Stomach (tissue), 9 donors: ENCODE results near the gene CENPN. TPM values are rescaled to one million over a fixed set of nuclear protein-coding genes. Genes with fewer than 3 reads are reported as not detected.

Experiments used
- DNase-seq, 2 donors: peaks; one replicate each; pipeline versions ENCODE4 v3.0.0 to v3.0.0-alpha.2; 2013 to 2019
- H3K27ac ChIP-seq, 5 donors: fragments of 200-600 bp in 4 of 5; sonication (generic) in 4 of 5; one replicate each; pipeline ENCODE4 v1.5.1; 2013 to 2019; ENCODE audit warnings: mild to moderate bottlenecking in 1 of 5, moderate library complexity in 1 of 5
- H3K27me3 ChIP-seq, 3 donors: fragments of 200-600 bp; sonication (generic); one replicate each; pipeline ENCODE4 v1.5.1; 2017 to 2019; ENCODE audit warnings: mixed run types in 1 of 3
- H3K36me3 ChIP-seq, 4 donors: fragments of 200-600 bp; sonication (generic); 1 replicate in 3 of 4; 2 replicates in 1 of 4; pipeline ENCODE4 v1.5.1; 2016 to 2019
- H3K4me1 ChIP-seq, 4 donors: fragments of 200-600 bp; sonication (generic); one replicate each; pipeline ENCODE4 v1.5.1; 2016 to 2019
- H3K4me3 ChIP-seq, 4 donors: fragments of 200-600 bp; sonication (generic) in 3 of 4; one replicate each; pipeline ENCODE4 v1.5.1; 2016 to 2019; ENCODE audit warnings: mild to moderate bottlenecking in 1 of 4
- H3K9me3 ChIP-seq, 4 donors: fragments of 200-600 bp; sonication (generic); one replicate each; pipeline ENCODE4 v1.5.1; 2016 to 2019
- EP300 ChIP-seq: sonication (generic); formaldehyde crosslinking; IDR thresholded peaks from one replicate; pipeline ENCODE4 v1.6.1; 2017; ENCODE audit warnings: antibody characterized with exemption
- POLR2A ChIP-seq, 4 donors: fragments of 450-650 bp; IDR thresholded peaks; one replicate each; pipeline ENCODE4 v1.6.1; 2016; ENCODE audit warnings: antibody characterized with exemption in 4 of 4, control low read depth in 2 of 4, mild to moderate bottlenecking in 1 of 4, moderate library complexity in 1 of 4
- POLR2AphosphoS5 ChIP-seq, 3 donors: sonication (generic); formaldehyde crosslinking; IDR thresholded peaks; one replicate each; pipeline ENCODE4 v1.6.1; 2016; ENCODE audit warnings: antibody characterized with exemption in 3 of 3
- WGBS, 5 donors: extraction: QIAGEN DNeasy Blood & Tissue Kit in 3 of 5; methylation state at CpG; one replicate each; pipeline versions ENCODE4 v1.1.5 to v1.1.7; 2013 to 2018; 5-methylcytosine and 5-hydroxymethylcytosine counted together
- intact Hi-C: fragments of 100-400 bp; cut with DNase I; formaldehyde crosslinking; loops from one replicate; pipeline ENCODE4 v1.15.1; 2023; ENCODE audit warnings: low total_unique reads
- polyA plus RNA-seq, 3 donors: library from polyadenylated mRNA; stranded (reverse); fragments of 200-250 nt; gene quantifications; one replicate each; pipeline ENCODE4 v1.2.3, GENCODE V29; 2013
- total RNA-seq, 5 donors: library from RNA; depleted of rRNA; stranded (reverse); fragments of >200 nt; gene quantifications; one replicate each; pipeline versions ENCODE4 v1.1.0 to v1.2.3, GENCODE V29; 2014 to 2016
- TF ChIP-seq, protein P1 (sequence below), 7 experiments: fragments of 450-650 bp in 4 of 7; fragments of 200-600 bp in 3 of 7; sonication (generic) in 3 of 7; IDR thresholded peaks; one replicate each; pipeline ENCODE4 v1.5.1; 2016 to 2019; ENCODE audit warnings: antibody characterized with exemption in 7 of 7, control low read depth in 2 of 7, mild to moderate bottlenecking in 1 of 7
- donor health status: healthy with polysubstance abuse.
- donor health status: Bipolar disorder and iron deficiency.
- donor health status: healthy.

The CENPN gene
- total and polyA plus RNA-seq, 8 donors: 1.8 to 20.0 (median 13.2) TPM; not detected in 1

DNA sequence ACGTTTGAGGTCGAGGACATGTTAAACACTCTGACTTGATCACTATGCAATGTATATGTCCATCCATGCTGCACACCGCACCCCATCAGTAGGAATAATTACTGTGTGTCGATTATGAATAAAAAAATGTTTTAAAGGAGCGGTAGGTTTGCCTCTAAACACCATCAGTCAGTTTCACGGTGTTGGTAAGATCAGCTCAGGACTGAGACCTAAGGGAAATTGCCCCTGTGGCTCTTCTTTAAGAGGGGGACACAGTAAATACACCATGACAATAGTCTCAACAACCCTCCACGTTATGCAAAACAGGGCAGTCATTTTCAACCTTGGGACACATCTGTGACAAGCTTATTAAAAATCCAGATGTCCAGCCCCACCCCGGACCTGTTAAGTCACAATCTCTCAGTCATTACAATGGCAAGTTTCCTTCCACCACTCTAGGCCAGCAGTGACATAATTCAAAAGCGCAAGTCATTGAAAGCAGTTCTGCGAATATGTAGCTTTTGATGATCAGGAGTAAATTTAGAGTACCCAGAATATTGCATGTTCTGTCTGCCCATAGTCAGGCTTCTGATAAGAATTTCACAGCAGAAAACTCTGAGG lies 29.8 kb downstream of the CENPN start:
- Histone ChIP-seq H3K4me1 (peaks cover 12 to 38% (median 34%) of the 10 kb centered on the region in 4 donors), H3K9me3 (no peaks in the 10 kb centered on the region), H3K36me3 (peaks cover 6 to 13% (median 11%) of the 10 kb centered on the region in 4 donors), H3K27ac (peak overlapping the region in 4 of 5 donors; percentile 64 to 88 (median 80)), H3K27me3 (no peaks in the 10 kb centered on the region), H3K4me3 (peak overlapping the region; percentile 58 to 88 (median 82))
- intact Hi-C loops: no loop called here
- DNase-seq: peak in 1 of 2 donors; percentile 46
- 21 to 26% (median 24%) methylated on average over 10 of the region's 10 CpGs for WGBS, 5 donors
- TF ChIP-seq, protein P1, sequence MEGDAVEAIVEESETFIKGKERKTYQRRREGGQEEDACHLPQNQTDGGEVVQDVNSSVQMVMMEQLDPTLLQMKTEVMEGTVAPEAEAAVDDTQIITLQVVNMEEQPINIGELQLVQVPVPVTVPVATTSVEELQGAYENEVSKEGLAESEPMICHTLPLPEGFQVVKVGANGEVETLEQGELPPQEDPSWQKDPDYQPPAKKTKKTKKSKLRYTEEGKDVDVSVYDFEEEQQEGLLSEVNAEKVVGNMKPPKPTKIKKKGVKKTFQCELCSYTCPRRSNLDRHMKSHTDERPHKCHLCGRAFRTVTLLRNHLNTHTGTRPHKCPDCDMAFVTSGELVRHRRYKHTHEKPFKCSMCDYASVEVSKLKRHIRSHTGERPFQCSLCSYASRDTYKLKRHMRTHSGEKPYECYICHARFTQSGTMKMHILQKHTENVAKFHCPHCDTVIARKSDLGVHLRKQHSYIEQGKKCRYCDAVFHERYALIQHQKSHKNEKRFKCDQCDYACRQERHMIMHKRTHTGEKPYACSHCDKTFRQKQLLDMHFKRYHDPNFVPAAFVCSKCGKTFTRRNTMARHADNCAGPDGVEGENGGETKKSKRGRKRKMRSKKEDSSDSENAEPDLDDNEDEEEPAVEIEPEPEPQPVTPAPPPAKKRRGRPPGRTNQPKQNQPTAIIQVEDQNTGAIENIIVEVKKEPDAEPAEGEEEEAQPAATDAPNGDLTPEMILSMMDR (IDR thresholded peaks at IDR 0.05): no peak
- TF ChIP-seq POLR2AphosphoS5 (IDR thresholded peaks at IDR 0.05) (no peak), POLR2A (IDR thresholded peaks at IDR 0.05) (no peak), EP300 (no peak)

DNA sequence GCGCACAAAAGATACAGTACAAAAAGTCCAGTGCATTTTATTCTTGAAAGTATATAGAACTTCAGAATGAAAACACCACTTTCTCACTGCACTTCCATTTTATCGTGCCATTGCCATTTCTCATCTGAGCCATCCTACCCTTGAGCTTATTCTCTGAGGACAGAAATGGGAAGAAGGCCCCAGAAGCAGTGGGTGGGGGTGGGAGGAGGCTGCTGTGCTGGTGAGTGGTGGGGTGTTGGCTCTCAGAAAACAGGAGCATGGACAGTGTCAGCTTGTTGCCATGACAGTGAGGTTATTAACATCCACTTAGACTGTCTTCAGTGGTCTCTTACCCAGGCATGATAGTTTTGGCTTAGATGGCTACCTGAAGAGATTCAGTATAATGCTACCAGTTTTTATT lies 33.1 kb downstream of the CENPN start:
- Histone ChIP-seq H3K4me1 (peaks cover 12 to 38% (median 34%) of the 10 kb centered on the region in 4 donors), H3K36me3 (peaks cover 34 to 46% (median 43%) of the 10 kb centered on the region in 4 donors), H3K27ac (no peak overlapping the region), H3K27me3 (no peaks in the 10 kb centered on the region), H3K9me3 (no peaks in the 10 kb centered on the region), H3K4me3 (no peak overlapping the region)
- WGBS, 5 donors: 89 to 99% (median 97%) methylated on average over 2 of the region's 2 CpGs
- TF ChIP-seq POLR2A (IDR thresholded peaks at IDR 0.05) (no peak), POLR2AphosphoS5 (IDR thresholded peaks at IDR 0.05) (no peak), EP300 (no peak)
- TF ChIP-seq, protein P1 (IDR thresholded peaks at IDR 0.05): no peak
- intact Hi-C loops: no loop called here
- DNase-seq: no peak

DNA sequence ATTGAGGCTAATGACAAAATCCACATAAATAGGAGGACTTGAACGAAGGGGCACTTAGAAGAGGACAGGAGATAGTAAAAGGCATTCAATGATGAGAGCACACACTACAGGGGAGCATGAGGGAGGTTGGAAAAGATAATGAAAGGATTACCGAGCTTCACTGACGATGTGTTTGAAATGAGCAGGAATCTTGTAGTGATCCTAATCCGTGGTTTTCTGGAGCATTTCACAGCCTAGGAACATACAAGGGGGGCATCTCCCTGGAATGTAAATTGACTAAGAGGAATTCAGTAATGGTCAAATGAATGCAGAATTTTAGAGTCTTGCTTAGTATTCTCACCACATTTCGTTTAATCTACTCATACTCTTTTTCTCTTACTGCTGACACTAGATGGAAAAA lies 33.8 kb downstream of the CENPN start:
- Histone ChIP-seq H3K36me3 (peaks cover 39 to 53% (median 51%) of the 10 kb centered on the region in 4 donors), H3K4me1 (peaks cover 12 to 34% (median 31%) of the 10 kb centered on the region in 4 donors), H3K27me3 (no peaks in the 10 kb centered on the region), H3K27ac (no peak overlapping the region), H3K9me3 (no peaks in the 10 kb centered on the region), H3K4me3 (no peak overlapping the region)
- whole genome bisulfite sequencing, 5 donors: 82 to 87% (median 86%) methylated on average over 5 of the region's 5 CpGs
- DNase-seq: no peak
- intact Hi-C loops: no loop called here
- TF ChIP-seq POLR2A (IDR thresholded peaks at IDR 0.05): no peak
- TF ChIP-seq, protein P1 (IDR thresholded peaks at IDR 0.05): no peak
- no peak for TF ChIP-seq EP300
- no peak for TF ChIP-seq POLR2AphosphoS5 (IDR thresholded peaks at IDR 0.05)

DNA sequence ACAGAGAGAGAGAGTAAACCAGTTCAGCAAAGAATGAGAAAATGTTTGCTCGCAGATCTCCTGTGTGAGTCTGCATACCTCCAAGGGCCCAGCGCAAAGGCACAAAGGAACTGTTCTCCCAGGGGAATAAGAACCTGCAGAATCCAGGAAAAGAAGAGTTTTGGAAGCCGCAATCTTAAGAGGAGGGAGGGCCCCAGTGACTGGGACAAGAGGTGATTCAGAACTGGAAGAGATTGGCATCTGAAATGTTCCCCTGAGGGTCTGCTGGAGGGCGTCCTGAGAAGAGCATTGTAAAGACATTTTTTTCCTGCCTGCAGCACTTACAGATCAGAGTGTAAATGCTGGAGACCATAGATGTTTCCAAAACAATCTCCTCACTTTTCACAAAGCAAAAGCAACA lies 34.7 kb downstream of the CENPN start:
- H3K27ac ChIP-seq: no peak overlapping the region
- no peak for DNase-seq
- no peaks in the 10 kb centered on the region for H3K27me3 ChIP-seq
- peaks cover 10 to 31% (median 27%) of the 10 kb centered on the region in 4 donors for H3K4me1 ChIP-seq
- intact Hi-C loops: no loop called here
- H3K9me3 ChIP-seq: no peaks in the 10 kb centered on the region
- peaks cover 39 to 55% (median 53%) of the 10 kb centered on the region in 4 donors for H3K36me3 ChIP-seq
- 88 to 95% (median 92%) methylated on average over 4 of the region's 4 CpGs for WGBS, 5 donors
- TF ChIP-seq EP300 (no peak), POLR2AphosphoS5 (IDR thresholded peaks at IDR 0.05) (no peak), POLR2A (IDR thresholded peaks at IDR 0.05) (no peak)
- TF ChIP-seq, protein P1 (IDR thresholded peaks at IDR 0.05): no peak
- no peak overlapping the region for H3K4me3 ChIP-seq
